Mesenchymal stem cell (in vitro differentiated cells and primary cell): ENCODE data around the gene PDCL2.

ENCODE experiments used
- DNase-seq: peaks from one replicate; pipeline ENCODE4 v3.0.0-alpha.2; 2013
- H2AFZ ChIP-seq: one replicate; pipeline ENCODE4 v1.6.1; 2013; ENCODE audit warnings: low read depth, mild to moderate bottlenecking, control low read depth, inconsistent platforms, low read length, moderate library complexity
- H2AK5ac ChIP-seq: 2 replicates; pipeline ENCODE4 v1.6.1; 2013; ENCODE audit warnings: low read length, moderate library complexity, mild to moderate bottlenecking, inconsistent platforms; ENCODE audit not compliant: severe bottlenecking
- H2BK120ac ChIP-seq: one replicate; pipeline ENCODE4 v1.6.1; 2013; ENCODE audit warnings: low read depth, mild to moderate bottlenecking, inconsistent platforms, low read length, moderate library complexity
- H2BK12ac ChIP-seq, 2 experiments: one replicate each; pipeline ENCODE4 v1.6.1; 2013; ENCODE audit warnings: inconsistent platforms in 2 of 2, low read length in 2 of 2, mild to moderate bottlenecking in 2 of 2, moderate library complexity in 2 of 2, control low read depth in 1 of 2
- H2BK15ac ChIP-seq: one replicate; pipeline ENCODE4 v1.6.1; 2013; ENCODE audit warnings: mild to moderate bottlenecking, low read depth, inconsistent platforms; ENCODE audit not compliant: poor library complexity, severe bottlenecking
- H2BK5ac ChIP-seq: 2 replicates; pipeline ENCODE4 v1.6.1; 2013; ENCODE audit warnings: low read depth, mild to moderate bottlenecking, low read length, control low read depth, inconsistent platforms; ENCODE audit not compliant: poor library complexity, severe bottlenecking
- H3K14ac ChIP-seq, 2 experiments: one replicate each; pipeline ENCODE4 v1.6.1; 2013; ENCODE audit warnings: inconsistent platforms in 2 of 2, low read length in 2 of 2, control low read depth in 1 of 2, mild to moderate bottlenecking in 1 of 2, moderate library complexity in 1 of 2
- H3K18ac ChIP-seq, 2 experiments: one replicate each; pipeline ENCODE4 v1.6.1; 2013; ENCODE audit warnings: inconsistent platforms in 2 of 2, low read length in 2 of 2, control low read depth in 1 of 2, low read depth in 1 of 2, mild to moderate bottlenecking in 1 of 2
- H3K23ac ChIP-seq, 2 experiments: one replicate each; pipeline ENCODE4 v1.6.1; 2013; ENCODE audit warnings: inconsistent platforms in 2 of 2, low read length in 2 of 2, mild to moderate bottlenecking in 2 of 2, moderate library complexity in 2 of 2, control low read depth in 1 of 2
- H3K27ac ChIP-seq: 2 replicates; pipeline ENCODE4 v1.5.1; 2013; ENCODE audit warnings: mild to moderate bottlenecking, moderate library complexity, low read length, control low read depth, inconsistent platforms; ENCODE audit not compliant: poor library complexity, severe bottlenecking
- H3K27me3 ChIP-seq, 2 experiments: 2 replicates each; pipeline versions ENCODE4 v1.6.1 to v1.7.0; 2013; ENCODE audit warnings: low read length in 2 of 2, mild to moderate bottlenecking in 2 of 2, moderate library complexity in 2 of 2, control low read depth in 1 of 2, inconsistent platforms in 1 of 2; ENCODE audit not compliant: control insufficient read depth in 1 of 2, insufficient read depth in 1 of 2
- H3K36me3 ChIP-seq, 2 experiments: 2 replicates each; pipeline versions ENCODE4 v1.6.1 to v1.7.0; 2013; ENCODE audit warnings: low read length in 2 of 2, control low read depth in 1 of 2, inconsistent platforms in 1 of 2, low read depth in 1 of 2, mild to moderate bottlenecking in 1 of 2; ENCODE audit not compliant: insufficient read depth in 2 of 2, control insufficient read depth in 1 of 2
- H3K4ac ChIP-seq, 2 experiments: one replicate each; pipeline ENCODE4 v1.6.1; 2013; ENCODE audit warnings: inconsistent platforms in 2 of 2, low read length in 2 of 2, mild to moderate bottlenecking in 2 of 2, moderate library complexity in 2 of 2, control low read depth in 1 of 2, low read depth in 1 of 2
- H3K4me1 ChIP-seq: 2 replicates; pipeline ENCODE4 v1.6.1; 2013; ENCODE audit warnings: low read depth, low read length, control low read depth; ENCODE audit not compliant: control insufficient read depth, insufficient read depth
- H3K4me2 ChIP-seq: 2 replicates; pipeline ENCODE4 v1.6.1; 2013; ENCODE audit warnings: low read length, mild to moderate bottlenecking, inconsistent platforms; ENCODE audit not compliant: poor library complexity, severe bottlenecking
- H3K4me3 ChIP-seq, 2 experiments: 2 replicates each; pipeline versions ENCODE4 v1.5.1 to v1.7.0; 2013; ENCODE audit warnings: low read length in 2 of 2, mild to moderate bottlenecking in 2 of 2, control low read depth in 1 of 2, low read depth in 1 of 2; ENCODE audit not compliant: insufficient read depth in 1 of 2
- H3K79me1 ChIP-seq: replicated peaks from 2 replicates; pipeline ENCODE4 v1.6.1; 2013; ENCODE audit warnings: mild to moderate bottlenecking, control low read depth, low read length, inconsistent platforms; ENCODE audit not compliant: poor library complexity, severe bottlenecking
- H3K9ac ChIP-seq: 2 replicates; pipeline ENCODE4 v1.7.0; 2013; ENCODE audit warnings: mild to moderate bottlenecking, low read length, moderate library complexity
- H3K9me3 ChIP-seq: 2 replicates; pipeline ENCODE4 v1.7.0; 2013; ENCODE audit warnings: mild to moderate bottlenecking, low read length; ENCODE audit not compliant: control insufficient read depth
- H4K8ac ChIP-seq: one replicate; pipeline ENCODE4 v1.6.1; 2013; ENCODE audit warnings: inconsistent platforms, mild to moderate bottlenecking, low read length, moderate library complexity
- H4K91ac ChIP-seq: one replicate; pipeline ENCODE4 v1.6.1; 2013; ENCODE audit warnings: mild to moderate bottlenecking, low read length, inconsistent platforms
- WGBS: methylation state at CpG from one replicate; pipeline ENCODE4 v1.1.7; 2013; ENCODE audit warnings: mixed read lengths; 5-methylcytosine and 5-hydroxymethylcytosine counted together

The PDCL2 gene

GRCh38 chr4:55575513-55575912 lies 16.5 kb downstream of the PDCL2 start:
- Histone ChIP-seq H3K79me1 (no peaks in the 10 kb centered on the region), H2BK5ac (no peak overlapping the region), H3K36me3 (no peaks in the 10 kb centered on the region), H2AK5ac (no peak overlapping the region), H3K4me1 (no peaks in the 10 kb centered on the region), H2BK120ac (no peak overlapping the region), H3K18ac (no peak overlapping the region), H4K91ac (no peak overlapping the region), H2BK12ac (no peak overlapping the region), H3K9me3 (peaks cover 36% of the 10 kb centered on the region), H2AFZ (no peak overlapping the region), H3K4me3 (no peak overlapping the region), H3K4ac (no peak overlapping the region), H3K4me2 (no peak overlapping the region), H3K27ac (no peak overlapping the region), H3K27me3 (no peaks in the 10 kb centered on the region), H2BK15ac (no peak overlapping the region), H4K8ac (no peak overlapping the region), H3K9ac (no peak overlapping the region), H3K14ac (no peak overlapping the region), H3K23ac (no peak overlapping the region)
- no peak for DNase-seq
- WGBS, result no CpG with 5 or more reads among the region's 1 CpG

- Histone ChIP-seq H2AFZ (no peak overlapping the region), H3K4me3 (no peak overlapping the region), H3K27me3 (no peaks in the 10 kb centered on the region), H4K8ac (no peak overlapping the region), H2BK120ac (no peak overlapping the region), H2AK5ac (no peak overlapping the region), H4K91ac (no peak overlapping the region), H3K9me3 (peaks cover 36% of the 10 kb centered on the region), H2BK15ac (no peak overlapping the region), H2BK12ac (no peak overlapping the region), H3K9ac (no peak overlapping the region), H3K36me3 (no peaks in the 10 kb centered on the region), H3K27ac (no peak overlapping the region), H3K18ac (no peak overlapping the region), H3K4me2 (no peak overlapping the region), H3K79me1 (no peaks in the 10 kb centered on the region), H2BK5ac (no peak overlapping the region), H3K23ac (no peak overlapping the region), H3K4me1 (no peaks in the 10 kb centered on the region), H3K14ac (no peak overlapping the region), H3K4ac (no peak overlapping the region)
- WGBS, result no CpG with 5 or more reads among the region's 1 CpG
- DNase-seq, result no peak
Observed at GRCh38 chr4:55574252-55574651, 17.8 kb downstream of the PDCL2 start.

GRCh38 chr4:55571806-55572205 lies 20.2 kb downstream of the PDCL2 start:
- no peak overlapping the region for H3K27ac ChIP-seq
- H3K4me1 ChIP-seq, result no peaks in the 10 kb centered on the region
- 86% methylated on average over 2 of the region's 3 CpGs for WGBS
- no peak overlapping the region for H2BK5ac ChIP-seq
- no peaks in the 10 kb centered on the region for H3K27me3 ChIP-seq
- H3K4me2 ChIP-seq, result no peak overlapping the region
- H3K4me3 ChIP-seq, result no peak overlapping the region
- no peaks in the 10 kb centered on the region for H3K79me1 ChIP-seq
- H2BK120ac ChIP-seq, result no peak overlapping the region
- no peak overlapping the region for H2BK12ac ChIP-seq
- no peak overlapping the region for H4K91ac ChIP-seq
- H3K9ac ChIP-seq, result no peak overlapping the region
- no peak for DNase-seq
- H3K4ac ChIP-seq, result no peak overlapping the region
- peaks cover 35% of the 10 kb centered on the region for H3K9me3 ChIP-seq
- H3K14ac ChIP-seq, result no peak overlapping the region
- no peak overlapping the region for H2AFZ ChIP-seq
- no peak overlapping the region for H4K8ac ChIP-seq
- no peak overlapping the region for H3K23ac ChIP-seq
- H3K18ac ChIP-seq, result no peak overlapping the region
- no peak overlapping the region for H2AK5ac ChIP-seq
- no peaks in the 10 kb centered on the region for H3K36me3 ChIP-seq
- H2BK15ac ChIP-seq, result no peak overlapping the region

- Histone ChIP-seq H3K9ac (no peak overlapping the region), H3K18ac (no peak overlapping the region), H3K23ac (no peak overlapping the region), H2BK15ac (no peak overlapping the region), H3K4me1 (no peaks in the 10 kb centered on the region), H3K14ac (no peak overlapping the region), H3K27ac (no peak overlapping the region), H4K8ac (no peak overlapping the region), H3K79me1 (no peaks in the 10 kb centered on the region), H3K9me3 (peaks cover 10% of the 10 kb centered on the region), H2AFZ (no peak overlapping the region), H3K27me3 (no peaks in the 10 kb centered on the region), H3K4me2 (no peak overlapping the region), H3K4me3 (no peak overlapping the region), H2BK12ac (no peak overlapping the region), H3K4ac (no peak overlapping the region), H2AK5ac (no peak overlapping the region), H4K91ac (no peak overlapping the region), H2BK120ac (no peak overlapping the region), H2BK5ac (no peak overlapping the region), H3K36me3 (no peaks in the 10 kb centered on the region)
- no peak for DNase-seq
- WGBS, result no CpG with 5 or more reads among the region's 1 CpG
Observed at GRCh38 chr4:55568905-55569504, 23.0 kb downstream of the PDCL2 start.
